Activated CD4-positive, alpha-beta T cell treated with anti-CD3 and anti-CD28 coated beads for 24 hours (primary cell): ENCODE measurements around the gene CLCN4.

Source experiments
- DNase-seq, 2 donors: peaks; one replicate each; pipeline ENCODE4 v3.0.0-alpha.2; 2020; ENCODE audit warnings: low read depth in 2 of 2

The CLCN4 gene

GRCh38 chrX:10243106-10243505, 86.3 kb downstream of the CLCN4 start:
- no peak for DNase-seq

GRCh38 chrX:10244915-10245622, 88.3 kb downstream of the CLCN4 start:
- DNase-seq, result no peak

DNA sequence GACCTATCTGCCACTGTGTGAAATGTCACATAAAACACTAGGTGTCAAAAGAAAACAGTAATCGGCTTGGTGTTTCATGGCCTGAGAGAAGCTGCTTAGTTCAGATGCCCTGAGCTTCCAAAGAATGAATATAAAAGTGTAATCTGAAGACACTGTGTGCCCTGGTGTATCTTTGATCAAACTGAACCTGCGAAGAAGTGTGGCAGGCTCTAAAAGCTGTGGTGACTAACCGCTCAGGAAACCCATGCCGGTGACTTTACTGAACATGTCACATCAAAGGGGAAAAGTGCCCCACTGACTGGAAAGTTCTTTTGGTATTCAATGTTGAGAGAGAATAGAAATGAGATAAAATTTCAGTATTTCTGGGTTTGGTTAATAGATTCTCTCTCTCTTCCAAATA, 89.1 kb downstream of the CLCN4 start:
- DNase-seq, result no peak

DNA sequence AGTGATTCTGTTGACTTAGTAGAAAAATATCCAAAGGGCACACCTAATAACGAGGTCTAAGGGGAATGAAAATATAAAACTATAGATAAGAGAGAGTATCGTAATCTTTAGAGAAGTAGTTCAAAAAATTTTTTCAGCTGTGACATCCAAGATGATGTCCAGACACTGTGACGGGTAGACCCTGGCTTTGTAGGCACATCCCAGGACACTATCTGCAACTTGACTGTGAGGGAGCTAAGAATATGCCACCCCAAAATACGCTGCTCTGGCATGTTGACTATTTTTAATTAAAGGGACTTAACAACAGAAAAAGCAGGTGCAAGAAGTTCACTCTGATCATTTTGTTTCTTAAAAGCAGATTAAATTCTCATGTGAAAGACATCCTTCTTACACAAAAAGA, 89.5 kb downstream of the CLCN4 start:
- no peak for DNase-seq

DNA sequence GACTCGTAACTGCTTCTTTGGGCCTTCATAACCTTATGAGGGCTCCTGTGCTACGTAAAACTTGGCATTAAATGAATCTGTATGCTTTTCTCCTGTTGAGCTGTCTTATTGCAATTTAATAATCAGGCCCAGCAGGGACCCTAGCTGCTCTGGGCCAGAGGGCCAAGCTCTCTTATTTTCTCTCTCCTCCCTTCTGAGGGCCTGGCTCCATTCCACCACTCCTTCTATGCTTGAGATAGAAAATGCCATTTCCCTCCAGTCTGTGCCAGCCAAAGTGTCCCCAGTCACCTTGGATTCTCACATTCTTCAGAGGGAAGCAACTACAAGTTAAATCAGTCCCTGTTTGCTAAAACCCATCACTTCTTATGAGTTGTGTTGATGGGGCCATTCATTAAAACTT, 90.1 kb downstream of the CLCN4 start:
- DNase-seq, result no peak

GRCh38 chrX:10254739-10255138, 98.0 kb downstream of the CLCN4 start:
- DNase-seq, result no peak

GRCh38 chrX:10259716-10260115, 102.9 kb downstream of the CLCN4 start:
- DNase-seq, result no peak

DNA sequence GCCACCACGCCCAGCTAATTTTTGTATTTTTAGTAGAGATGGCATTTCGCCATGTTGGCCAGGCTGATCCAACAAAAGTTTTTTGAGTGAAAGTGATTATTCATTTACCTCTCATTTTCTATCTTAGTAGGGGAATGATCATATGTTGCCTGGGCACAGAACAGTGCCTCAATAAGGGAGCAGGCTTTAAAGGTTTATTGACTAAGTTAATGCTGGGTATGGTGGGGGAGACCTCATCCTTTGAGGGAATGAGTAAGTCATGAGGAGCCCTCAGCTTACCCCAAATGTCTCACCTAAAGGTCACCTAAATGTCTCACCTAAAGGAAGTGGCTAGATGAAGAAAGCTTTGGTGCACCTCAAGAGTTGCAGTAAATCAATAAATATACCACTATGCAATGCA, 109.0 kb downstream of the CLCN4 start:
- no peak for DNase-seq

DNA sequence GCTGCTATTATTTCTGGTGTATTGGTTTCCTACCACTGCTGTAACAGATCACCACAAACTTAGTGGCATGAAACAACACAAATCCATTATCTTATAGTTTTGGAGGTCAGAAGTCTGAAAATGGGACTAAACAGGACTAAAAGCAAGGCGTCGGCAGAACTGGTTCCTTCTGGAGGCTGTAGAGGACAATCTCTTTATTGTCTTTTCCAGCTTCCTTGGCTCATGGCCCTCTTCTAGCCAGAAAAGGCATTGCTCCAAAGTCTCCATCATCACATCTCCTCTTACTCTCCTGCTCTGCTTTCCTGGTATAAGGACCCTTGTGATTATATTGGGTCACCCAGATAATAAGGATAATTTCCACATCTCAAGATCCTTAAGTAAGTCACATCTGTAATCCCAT, 121.9 kb downstream of the CLCN4 start:
- DNase-seq, result no peak

DNA sequence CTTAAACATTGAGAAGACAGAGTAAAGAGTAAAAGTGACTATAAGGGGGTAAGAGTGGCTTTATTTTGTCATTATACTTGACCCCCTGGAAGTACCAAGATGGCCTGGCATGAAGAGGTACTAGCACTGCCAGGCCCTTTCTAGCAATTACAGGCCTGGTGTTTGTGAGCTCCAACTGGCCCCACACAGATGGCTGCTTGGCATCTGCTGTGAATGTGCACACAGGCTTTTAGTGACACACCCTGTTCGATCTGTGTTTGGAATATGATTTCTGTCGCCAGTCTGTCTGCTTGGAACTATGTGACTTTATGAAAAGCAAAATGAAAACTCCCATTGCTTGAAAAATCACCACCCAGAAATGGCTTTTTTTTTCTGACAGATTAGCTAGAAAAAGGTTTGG, 123.3 kb downstream of the CLCN4 start:
- DNase-seq, result no peak

- DNase-seq, result no peak
These were observed 125.7 kb downstream of the CLCN4 start for GRCh38 chrX:10282490-10282889.

DNA sequence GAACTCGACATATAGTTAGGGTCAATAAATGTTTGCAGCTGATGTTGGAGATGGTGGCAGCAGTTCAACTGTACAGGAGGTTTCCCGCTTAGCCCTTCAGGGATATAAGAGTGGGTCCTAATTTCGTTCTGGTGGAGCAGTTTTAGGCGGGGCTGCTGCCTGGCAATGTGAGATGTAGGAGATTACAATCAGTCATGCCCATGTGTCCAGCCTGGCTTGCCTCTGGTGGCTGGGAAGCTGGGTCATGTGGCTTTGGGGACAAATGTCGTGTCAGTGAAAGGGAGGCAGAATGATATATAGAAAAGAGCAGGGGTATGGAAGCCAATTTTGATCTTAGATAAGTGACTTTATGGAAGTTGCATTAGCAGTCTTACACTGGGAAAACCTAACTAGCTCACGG, 129.4 kb downstream of the CLCN4 start:
- DNase-seq, result no peak
